HG03558 (cell line): ENCODE data around the gene PLA2R1.

ENCODE experiments used
- ATAC-seq: cut with Tn5 transposase; IDR thresholded peaks from one replicate; pipeline ENCODE4 v1.9.1; 2021; ENCODE audit warnings: moderate number of reproducible peaks; ENCODE audit not compliant: unreplicated experiment; ENCODE audit errors: extremely low read depth

Gene PLA2R1

GRCh38 chr2:160035125-160035524 lies 27.3 kb downstream of the PLA2R1 start:
- no peak for ATAC-seq

GRCh38 chr2:160034396-160034795 lies 28.0 kb downstream of the PLA2R1 start:
- no peak for ATAC-seq

- ATAC-seq: no peak
These were observed 28.6 kb downstream of the PLA2R1 start for GRCh38 chr2:160033732-160034392.

GRCh38 chr2:160029270-160029628 lies 33.2 kb downstream of the PLA2R1 start:
- ATAC-seq: no peak

- ATAC-seq: no peak
These were observed 33.8 kb downstream of the PLA2R1 start for GRCh38 chr2:160028431-160029269.

GRCh38 chr2:160022162-160022561 lies 40.3 kb downstream of the PLA2R1 start:
- no peak for ATAC-seq

GRCh38 chr2:160019374-160020090 lies 42.9 kb downstream of the PLA2R1 start:
- ATAC-seq: no peak

- no peak for ATAC-seq
These were observed 46.7 kb downstream of the PLA2R1 start for GRCh38 chr2:160015746-160016145.

GRCh38 chr2:160014227-160014626 lies 48.2 kb downstream of the PLA2R1 start:
- no peak for ATAC-seq

- ATAC-seq: no peak
These were observed 51.9 kb downstream of the PLA2R1 start for GRCh38 chr2:160010361-160011145.

- ATAC-seq: no peak
These were observed 55.3 kb downstream of the PLA2R1 start for GRCh38 chr2:160007111-160007510.

- no peak for ATAC-seq
These were observed 55.9 kb downstream of the PLA2R1 start for GRCh38 chr2:160006475-160006874.

GRCh38 chr2:160005908-160006307 lies 56.5 kb downstream of the PLA2R1 start:
- ATAC-seq: no peak

- ATAC-seq: no peak
These were observed 56.9 kb downstream of the PLA2R1 start for GRCh38 chr2:160005476-160005875.

- no peak for ATAC-seq
These were observed 63.5 kb downstream of the PLA2R1 start for GRCh38 chr2:159998961-159999360.

- no peak for ATAC-seq
These were observed 64.2 kb downstream of the PLA2R1 start for GRCh38 chr2:159998243-159998642.

- no peak for ATAC-seq
These were observed 65.4 kb downstream of the PLA2R1 start for GRCh38 chr2:159996792-159997546.

- no peak for ATAC-seq
These were observed 67.4 kb downstream of the PLA2R1 start for GRCh38 chr2:159995038-159995437.

GRCh38 chr2:159989249-159989648 lies 73.2 kb downstream of the PLA2R1 start:
- no peak for ATAC-seq
